Tongue (tissue), 2 donors: ENCODE data around the gene CPT1A. TPM values are rescaled to one million over a fixed set of nuclear protein-coding genes. Genes with fewer than 3 reads are reported as not detected.
A peak's percentile ranks its signal among the peaks of the same experiment; 100 is the strongest.
"Not testable (repeated sequence)": the region's sequence is repeated elsewhere in the genome, so short reads cannot be mapped to it uniquely, and the experiment has no call there.

Experiments used
- DNase-seq: peaks from one replicate; pipeline ENCODE4 v3.0.0-alpha.2; 2015
- total RNA-seq: library from RNA; depleted of rRNA; stranded (reverse); fragments of >200 nt; gene quantifications from one replicate; pipeline ENCODE4 v1.2.3, GENCODE V29; 2014

Gene CPT1A
- 14.2 TPM for total RNA-seq

DNA sequence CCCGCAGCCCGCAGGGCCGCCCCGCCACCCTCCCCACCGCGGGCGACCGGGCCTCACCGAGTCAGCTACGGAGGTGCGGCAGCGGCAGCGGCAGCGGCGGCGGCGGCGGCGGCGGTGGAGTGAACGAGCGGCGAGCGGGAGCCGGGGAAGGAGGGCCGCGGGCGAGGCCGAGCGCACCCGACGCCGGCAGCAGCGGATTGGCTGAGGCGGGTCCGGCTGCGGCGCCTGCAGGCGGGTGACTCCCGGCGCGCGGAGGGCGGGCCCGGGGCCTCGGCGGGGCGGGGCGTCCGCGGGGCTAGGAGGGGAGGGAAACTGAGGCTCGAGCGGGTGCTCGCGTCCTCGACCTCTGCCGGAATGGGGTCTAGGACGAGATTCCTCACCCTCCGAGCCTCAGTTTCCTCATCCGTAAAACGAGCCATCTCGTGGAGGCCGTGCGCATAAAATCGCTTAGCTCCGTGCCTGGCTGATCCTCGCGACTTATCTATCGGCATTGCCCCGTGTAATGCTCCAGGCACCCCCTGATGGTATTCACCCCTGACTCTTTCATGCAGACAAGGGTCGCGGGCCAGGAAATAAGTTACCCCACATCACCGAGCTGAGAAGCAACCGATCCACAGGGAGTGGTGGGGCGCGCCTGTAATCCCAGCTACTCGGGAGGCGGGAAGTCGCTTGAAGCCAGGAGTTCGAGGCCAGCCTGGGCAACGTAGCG lies at the start of gene CPT1A:
Gene CPT1A, minus strand, starts transcription at position 199 of the 709 bp plus-strand sequence. CDS start 26,442 bp downstream, outside the sequence.
- peak; percentile 74 for DNase-seq

DNA sequence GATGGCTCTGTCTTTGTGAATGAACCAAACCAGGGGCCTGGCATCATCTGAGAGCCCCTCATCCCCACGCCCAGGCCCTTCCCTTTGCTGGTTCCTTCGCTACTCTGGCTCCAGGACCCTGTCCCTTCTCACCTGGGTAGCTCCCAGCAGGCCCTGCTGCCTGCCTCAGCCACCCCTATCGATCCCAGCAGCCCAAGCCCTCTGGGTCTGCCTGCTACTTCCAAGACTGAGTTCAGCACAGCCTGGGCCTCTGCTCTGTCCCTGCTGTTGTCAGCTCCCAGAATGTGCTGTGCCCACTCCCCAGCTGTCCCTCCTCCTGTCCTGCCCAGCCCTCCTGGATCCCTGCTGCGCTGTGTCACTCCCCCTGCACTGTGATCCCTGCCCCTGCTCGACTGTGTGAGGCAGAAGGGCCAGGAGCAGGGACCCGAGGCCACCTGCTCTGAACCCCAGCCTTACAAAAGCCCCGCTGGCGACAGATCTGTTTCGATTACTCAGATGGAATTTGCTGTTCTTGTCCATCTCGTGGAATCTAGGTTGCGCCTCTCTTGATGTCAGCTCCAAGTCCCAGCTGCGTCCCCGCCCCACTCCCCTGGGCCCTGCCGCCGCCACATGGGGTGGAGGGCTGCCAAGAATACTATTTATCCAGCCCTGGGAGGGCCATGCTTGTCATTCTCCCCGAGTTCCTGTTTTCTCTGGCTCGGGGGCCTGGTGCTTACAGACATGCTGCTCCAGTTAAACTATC lies 48.9 kb upstream of the CPT1A start:
- DNase-seq: peak; percentile 95

DNA sequence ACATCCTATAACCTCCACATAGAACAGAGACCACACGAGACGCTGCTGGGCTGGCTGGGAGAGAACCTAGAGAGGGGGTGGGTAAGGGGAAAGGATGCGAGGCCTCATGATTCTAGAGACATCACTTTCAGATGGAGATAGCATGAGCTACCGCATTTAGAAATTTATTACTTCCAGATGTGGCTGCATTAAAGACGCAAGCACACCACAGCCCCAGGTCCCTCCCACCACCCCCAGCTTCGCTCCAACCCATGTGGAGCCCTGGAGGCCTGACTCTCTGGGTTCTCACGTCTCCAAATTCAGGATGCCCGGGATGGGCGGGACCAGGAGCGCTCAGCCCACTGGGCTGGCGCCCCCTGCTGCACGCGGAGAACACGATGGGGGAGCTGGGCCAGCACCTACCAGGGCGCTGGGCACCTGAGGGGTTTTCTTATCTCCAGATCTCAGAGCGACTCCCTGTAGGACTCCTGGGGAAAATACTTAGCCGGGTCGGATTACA lies 48.3 kb upstream of the CPT1A start:
- peak; percentile 75 for DNase-seq

- not testable (repeated sequence) for DNase-seq
These were observed 43.1 kb upstream of the CPT1A start for GRCh38 chr11:68884827-68885226.

GRCh38 chr11:68882391-68882790 lies 40.7 kb upstream of the CPT1A start:
- DNase-seq: no peak

DNA sequence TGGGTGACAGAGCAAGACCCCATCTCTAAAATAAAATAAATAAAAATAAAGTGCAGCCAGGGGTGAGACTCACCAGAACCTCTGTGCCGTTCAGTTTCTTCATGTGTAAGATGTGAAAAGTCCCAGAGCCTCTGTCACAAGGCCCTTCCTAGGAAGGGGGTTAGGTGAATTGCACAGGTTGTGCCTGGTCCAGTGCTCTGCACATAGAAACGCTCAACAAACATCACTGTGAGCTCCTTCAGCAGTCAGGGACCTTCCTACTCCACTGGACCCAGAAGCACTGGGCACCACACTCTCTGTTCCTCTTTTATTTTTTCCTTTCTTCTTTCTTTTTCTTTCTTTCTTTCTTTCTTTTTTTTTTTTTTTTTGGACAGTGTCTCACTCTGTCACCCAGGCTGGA lies 39.6 kb upstream of the CPT1A start:
- no peak for DNase-seq

GRCh38 chr11:68880851-68881250 lies 39.1 kb upstream of the CPT1A start:
- DNase-seq: no peak

GRCh38 chr11:68878022-68878421 lies 36.3 kb upstream of the CPT1A start:
- DNase-seq: no peak

DNA sequence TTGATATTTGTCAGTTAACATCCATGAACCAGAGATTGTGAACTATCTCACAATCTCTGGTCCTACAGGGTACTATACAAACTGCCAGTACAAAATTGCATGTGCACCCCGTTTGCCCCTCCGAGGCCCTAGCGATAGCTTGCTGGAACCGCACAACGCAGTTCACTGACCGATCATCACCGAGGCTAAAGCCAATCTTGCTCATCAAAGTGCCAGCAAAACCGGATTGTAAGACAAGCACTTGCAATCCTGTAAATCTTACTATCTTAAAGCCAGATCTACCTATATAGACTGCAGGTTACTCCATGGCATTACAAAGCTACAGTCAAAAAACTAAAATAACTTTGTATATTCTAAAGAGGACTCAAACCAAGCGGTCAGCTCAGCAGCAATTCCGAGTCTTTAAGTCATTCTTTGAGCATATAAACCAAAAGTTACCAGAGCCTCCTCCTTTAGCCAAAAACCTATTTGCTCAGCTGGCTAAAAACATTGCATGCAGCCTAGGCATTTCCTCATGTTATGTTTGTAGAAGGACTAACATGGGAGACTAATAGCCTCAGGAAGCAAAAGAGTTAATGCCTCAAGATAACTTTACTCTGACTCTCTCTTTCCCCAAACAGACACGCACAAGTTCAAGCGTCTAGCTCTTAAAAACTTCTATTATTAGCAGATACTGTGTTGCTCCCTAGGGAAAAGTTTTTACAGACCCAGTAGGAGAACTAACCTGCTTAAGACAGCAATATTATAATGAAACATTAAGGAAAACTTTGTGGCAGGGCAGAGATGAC lies 30.7 kb upstream of the CPT1A start:
- DNase-seq: peak; percentile 16

- peak; percentile 18 for DNase-seq
These were observed 28.8 kb upstream of the CPT1A start for GRCh38 chr11:68870470-68870869.

DNA sequence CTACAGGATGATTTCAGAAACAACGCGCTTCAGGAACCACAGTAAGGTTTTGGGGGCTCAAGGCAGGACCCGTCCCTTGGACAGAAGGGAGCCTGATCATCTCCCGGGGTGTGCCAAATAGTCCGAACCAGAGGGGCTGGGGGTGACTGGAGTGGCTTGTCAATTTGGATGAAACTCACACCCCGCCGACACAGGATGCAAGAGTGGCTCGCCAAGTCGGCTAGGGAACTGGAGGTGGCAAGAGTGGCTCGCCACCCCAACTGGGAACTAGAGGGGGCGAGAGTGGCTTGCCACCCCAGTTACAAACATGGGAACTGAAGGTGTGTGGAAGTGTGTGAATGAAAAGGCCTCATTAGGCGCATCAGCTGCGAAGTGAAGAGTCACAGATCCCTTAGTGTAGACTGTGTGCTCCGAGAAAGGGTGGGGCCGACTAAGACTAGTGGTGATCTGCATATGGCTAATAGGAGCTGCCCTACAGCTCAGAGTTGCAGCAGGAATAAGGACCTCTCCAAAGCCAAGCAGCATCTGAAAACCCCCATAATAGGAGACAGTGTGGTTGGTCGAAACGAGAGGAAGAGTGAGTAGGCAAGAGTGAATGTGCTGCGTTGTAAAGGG lies 26.6 kb upstream of the CPT1A start:
- DNase-seq: no peak

DNA sequence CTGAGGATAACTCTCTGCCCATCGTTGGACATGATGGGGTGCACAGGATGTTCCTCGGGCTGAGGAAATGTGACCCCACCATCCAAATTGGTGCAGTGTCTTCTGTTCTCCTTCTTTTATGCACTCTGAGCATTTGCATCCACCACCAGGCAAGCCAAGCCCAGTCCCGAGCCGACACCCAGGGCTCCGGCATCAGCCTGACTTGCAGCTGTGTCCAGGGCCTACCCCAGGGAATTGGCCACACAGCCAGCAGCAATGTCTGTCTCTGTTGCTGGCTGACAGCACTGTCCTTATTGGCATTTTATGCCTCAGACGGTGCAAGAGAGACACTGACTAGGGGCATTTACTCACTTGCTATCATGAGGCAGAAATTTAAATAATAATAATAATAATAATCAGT lies 25.4 kb upstream of the CPT1A start:
- no peak for DNase-seq

- no peak for DNase-seq
These were observed 23.5 kb upstream of the CPT1A start for GRCh38 chr11:68865241-68865640.

DNA sequence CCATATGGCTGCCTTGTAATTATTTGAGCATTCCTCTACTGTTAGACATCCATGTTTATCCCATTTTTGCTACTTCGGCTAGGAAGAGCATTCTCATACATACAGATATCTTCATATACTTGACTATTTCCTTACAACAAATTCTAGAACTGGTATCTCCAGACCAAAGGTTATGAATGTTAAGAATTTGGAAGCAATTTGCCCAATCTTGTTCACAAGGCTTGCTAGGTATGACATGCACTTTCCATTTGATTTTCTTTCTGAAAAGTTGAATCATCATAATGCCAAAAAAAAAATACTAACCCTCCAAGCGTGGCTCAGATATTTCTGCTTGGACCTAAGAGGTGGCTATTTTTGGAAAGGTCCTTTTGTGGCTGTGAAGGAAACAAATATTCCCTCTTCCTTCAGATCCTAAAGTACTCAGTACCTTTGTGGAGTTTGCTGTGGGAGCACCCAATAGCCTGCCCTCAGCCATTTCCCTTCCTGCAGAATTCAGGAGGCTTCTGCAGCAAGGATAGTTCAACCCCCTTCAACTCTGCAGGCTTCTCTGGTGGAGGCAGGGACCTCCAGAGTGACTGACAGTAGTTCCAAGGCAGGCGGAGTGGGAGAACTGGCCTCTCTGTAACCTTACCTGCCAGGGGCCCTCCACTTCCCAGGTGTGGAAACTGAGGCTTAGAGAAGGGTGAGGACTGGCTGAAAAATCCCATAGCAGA lies 22.0 kb upstream of the CPT1A start:
- no peak for DNase-seq

DNA sequence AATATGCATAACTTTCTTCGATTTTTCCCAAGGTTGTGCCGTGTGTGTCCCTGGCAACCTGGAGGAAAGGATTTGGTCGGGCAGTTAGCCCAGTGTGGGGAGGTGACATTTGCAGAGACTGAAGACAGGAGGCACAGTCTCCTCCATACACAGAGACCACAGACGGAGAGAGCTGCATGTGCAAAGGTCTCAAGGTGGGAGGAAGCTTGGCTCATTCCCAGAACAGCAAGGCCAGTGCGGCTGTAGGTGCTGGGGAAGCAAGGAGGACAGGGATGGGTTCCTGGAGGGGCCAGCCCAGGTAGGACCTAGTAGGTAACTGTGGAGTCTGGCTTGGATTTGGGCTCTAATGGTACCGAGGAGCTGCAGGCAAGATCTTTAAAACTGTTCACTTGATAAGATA lies 20.7 kb upstream of the CPT1A start:
- DNase-seq: no peak

GRCh38 chr11:68859123-68859522 lies 17.4 kb upstream of the CPT1A start:
- DNase-seq: no peak

DNA sequence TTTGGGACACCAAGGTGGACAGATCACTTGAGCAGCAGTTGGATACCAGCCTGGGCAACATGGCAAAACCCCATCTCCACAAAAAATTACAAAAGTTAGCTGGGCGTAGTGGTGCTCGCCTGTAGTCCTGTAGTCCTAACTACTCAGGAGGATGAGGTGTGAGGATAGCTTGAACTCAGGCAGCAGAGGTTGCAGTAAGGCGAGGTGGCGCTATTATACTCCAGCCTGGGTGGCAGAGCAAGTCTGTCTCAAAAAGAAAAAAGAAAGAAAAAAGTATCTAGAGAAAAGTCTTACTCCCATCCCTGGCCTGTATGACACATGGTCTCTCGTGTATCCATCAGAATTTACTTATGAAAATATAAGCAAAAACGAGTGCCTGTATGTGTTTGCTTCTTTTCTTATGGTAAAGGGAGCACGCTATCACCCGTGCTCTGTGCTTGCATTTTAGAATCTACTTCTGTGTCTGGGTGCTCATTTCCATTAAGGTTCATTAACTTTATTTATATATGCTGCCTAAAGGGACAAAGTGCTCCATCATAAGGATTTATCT lies 15.4 kb upstream of the CPT1A start:
- no peak for DNase-seq

GRCh38 chr11:68856425-68857030 lies 14.8 kb upstream of the CPT1A start:
- not testable (repeated sequence) for DNase-seq

DNA sequence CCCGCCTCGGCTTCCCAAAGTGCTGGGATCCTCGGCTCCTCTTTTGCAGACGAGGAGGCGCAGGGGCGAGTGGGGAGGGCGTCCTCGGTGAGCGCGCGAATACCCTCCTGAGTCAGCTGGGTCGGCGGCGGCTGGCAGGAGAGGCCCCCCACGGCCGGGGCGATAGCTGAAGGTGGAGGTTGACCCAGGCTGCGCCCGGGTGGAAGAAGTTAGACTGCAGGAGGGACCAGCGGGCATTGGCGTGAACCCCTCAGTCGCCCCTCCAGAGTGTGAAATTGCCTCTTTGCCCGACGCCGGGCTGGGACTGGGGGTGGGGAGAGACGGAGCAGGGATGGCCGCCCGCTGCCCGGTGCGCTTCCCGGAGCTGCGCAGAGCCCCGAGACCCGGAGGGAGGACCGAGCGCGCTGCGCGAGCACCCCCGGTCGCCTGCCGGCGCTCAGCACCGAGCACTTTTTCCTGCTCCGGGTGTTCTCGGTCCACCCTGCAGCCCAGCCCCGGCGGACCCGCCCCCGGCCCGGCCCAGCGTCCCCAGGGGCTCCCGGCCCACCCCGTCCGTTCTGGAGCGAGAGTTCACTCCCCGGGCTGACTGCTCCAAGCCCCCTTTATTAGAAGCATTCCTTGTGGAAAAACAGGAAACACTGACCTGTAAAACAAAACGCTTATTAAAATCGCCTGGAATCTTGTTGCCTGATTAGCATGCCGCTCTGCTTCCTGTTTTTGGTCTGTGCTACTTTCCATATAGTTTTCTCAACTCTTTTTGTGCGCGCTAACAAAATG lies 13.7 kb upstream of the CPT1A start:
- peak; percentile 42 for DNase-seq
